HG03095 (cell line): ENCODE data around the gene ARHGEF10L.

Source experiments
- ATAC-seq: cut with Tn5 transposase; IDR thresholded peaks from one replicate; pipeline ENCODE4 v1.9.1; 2021; ENCODE audit warnings: moderate library complexity; ENCODE audit not compliant: unreplicated experiment

The ARHGEF10L gene

GRCh38 chr1:17568014-17568900 lies 28.8 kb downstream of the ARHGEF10L start:
- no peak for ATAC-seq

GRCh38 chr1:17569200-17570139 lies 30.0 kb downstream of the ARHGEF10L start:
- no peak for ATAC-seq

- ATAC-seq: no peak
Measured at GRCh38 chr1:17570228-17570627, 30.7 kb downstream of the ARHGEF10L start.

GRCh38 chr1:17572264-17572985 lies 32.9 kb downstream of the ARHGEF10L start:
- no peak for ATAC-seq

- no peak for ATAC-seq
Measured at GRCh38 chr1:17573518-17574041, 34.1 kb downstream of the ARHGEF10L start.

- ATAC-seq: no peak
Measured at GRCh38 chr1:17574516-17574915, 35.0 kb downstream of the ARHGEF10L start.

- no peak for ATAC-seq
Measured at GRCh38 chr1:17575797-17576518, 36.5 kb downstream of the ARHGEF10L start.

- no peak for ATAC-seq
Measured at GRCh38 chr1:17576519-17576853, 37.0 kb downstream of the ARHGEF10L start.

GRCh38 chr1:17577907-17578297 lies 38.4 kb downstream of the ARHGEF10L start:
- ATAC-seq: no peak

- no peak for ATAC-seq
Measured at GRCh38 chr1:17579951-17580939, 40.7 kb downstream of the ARHGEF10L start.

- ATAC-seq: no peak
Measured at GRCh38 chr1:17581389-17582123, 42.1 kb downstream of the ARHGEF10L start.

GRCh38 chr1:17582124-17582774 lies 42.8 kb downstream of the ARHGEF10L start:
- no peak for ATAC-seq

- no peak for ATAC-seq
Measured at GRCh38 chr1:17584539-17584938, 45.0 kb downstream of the ARHGEF10L start.

- no peak for ATAC-seq
Measured at GRCh38 chr1:17585266-17585987, 45.9 kb downstream of the ARHGEF10L start.

GRCh38 chr1:17586172-17586964 lies 46.9 kb downstream of the ARHGEF10L start:
- no peak for ATAC-seq

- ATAC-seq: no peak
Measured at GRCh38 chr1:17587693-17588047, 48.2 kb downstream of the ARHGEF10L start.
